GM12878 (cell line): ENCODE data around the gene ZNF423. TPM values are rescaled to one million over a fixed set of nuclear protein-coding genes. Genes with fewer than 3 reads are reported as not detected.

Source experiments
- BCL3 ChIP-seq: IDR thresholded peaks from 2 replicates; pipeline ENCODE4 v1.6.1; 2011; ENCODE audit warnings: borderline replicate concordance, low read depth, mild to moderate bottlenecking, moderate library complexity, low read length; ENCODE audit not compliant: insufficient read depth, poor library complexity, severe bottlenecking
- CHD1 ChIP-seq: IDR thresholded peaks from 2 replicates; pipeline ENCODE4 v1.6.1; 2012; ENCODE audit warnings: low read depth, low read length, improper control_type of control experiment
- JUNB ChIP-seq: IDR thresholded peaks from 2 replicates; pipeline ENCODE4 v1.6.1; 2016; ENCODE audit warnings: antibody characterized with exemption, mild to moderate bottlenecking
- LARP7 ChIP-seq: fragments of 450-650 bp; IDR thresholded peaks from 2 replicates; pipeline ENCODE4 v1.6.1; 2017; ENCODE audit warnings: mild to moderate bottlenecking
- REST ChIP-seq: IDR thresholded peaks from 2 replicates; pipeline ENCODE4 v1.6.1; 2012; ENCODE audit warnings: mild to moderate bottlenecking, low read depth, low read length
- polyA plus RNA-seq, 11 experiments: library from polyadenylated mRNA; depleted of rRNA in 4 of 11; unstranded in 6 of 11; stranded (reverse) in 5 of 11; fragments of >200 nt; fragmentation: Nextera tagmentation in 4 of 11; fragmentation: Illumina TruSeq in 1 of 11; extraction: Ambion mirVana in 4 of 11; extraction: Trizol in 1 of 11; gene quantifications; 1 replicate in 1 of 11; 2 replicates in 10 of 11; pipeline versions ENCODE4 v1.2.1 to v1.2.3, GENCODE V29; 2011 to 2016; ENCODE audit warnings: inconsistent platforms in 2 of 11, missing spikeins in 2 of 11, low read depth in 1 of 11
- total RNA-seq, 4 experiments: library from RNA; depleted of rRNA in 3 of 4; stranded (reverse); fragments of >200 nt in 3 of 4; fragmentation: Illumina TruSeq in 1 of 4; extraction: Trizol in 1 of 4; gene quantifications; 2 replicates each; pipeline versions ENCODE4 v1.2.1 to v1.2.3, GENCODE V29; 2013 to 2021
- TF ChIP-seq, protein P1 (sequence below): fragments of 450-650 bp; formaldehyde crosslinking; IDR thresholded peaks from 2 replicates; pipeline ENCODE4 v1.5.0; 2022; ENCODE audit warnings: mild to moderate bottlenecking, missing genetic modification characterization

ZNF423 gene
- total and polyA plus RNA-seq, 10 of the 15 experiments (the other 5 are each of a cell fraction or from before 2014, with no cell fraction given) = 0.03 to 0.64 (median 0.10) TPM

GRCh38 chr16:49528060-49528865 lies 327.6 kb downstream of the ZNF423 start (continued):
- TF ChIP-seq, protein P1, sequence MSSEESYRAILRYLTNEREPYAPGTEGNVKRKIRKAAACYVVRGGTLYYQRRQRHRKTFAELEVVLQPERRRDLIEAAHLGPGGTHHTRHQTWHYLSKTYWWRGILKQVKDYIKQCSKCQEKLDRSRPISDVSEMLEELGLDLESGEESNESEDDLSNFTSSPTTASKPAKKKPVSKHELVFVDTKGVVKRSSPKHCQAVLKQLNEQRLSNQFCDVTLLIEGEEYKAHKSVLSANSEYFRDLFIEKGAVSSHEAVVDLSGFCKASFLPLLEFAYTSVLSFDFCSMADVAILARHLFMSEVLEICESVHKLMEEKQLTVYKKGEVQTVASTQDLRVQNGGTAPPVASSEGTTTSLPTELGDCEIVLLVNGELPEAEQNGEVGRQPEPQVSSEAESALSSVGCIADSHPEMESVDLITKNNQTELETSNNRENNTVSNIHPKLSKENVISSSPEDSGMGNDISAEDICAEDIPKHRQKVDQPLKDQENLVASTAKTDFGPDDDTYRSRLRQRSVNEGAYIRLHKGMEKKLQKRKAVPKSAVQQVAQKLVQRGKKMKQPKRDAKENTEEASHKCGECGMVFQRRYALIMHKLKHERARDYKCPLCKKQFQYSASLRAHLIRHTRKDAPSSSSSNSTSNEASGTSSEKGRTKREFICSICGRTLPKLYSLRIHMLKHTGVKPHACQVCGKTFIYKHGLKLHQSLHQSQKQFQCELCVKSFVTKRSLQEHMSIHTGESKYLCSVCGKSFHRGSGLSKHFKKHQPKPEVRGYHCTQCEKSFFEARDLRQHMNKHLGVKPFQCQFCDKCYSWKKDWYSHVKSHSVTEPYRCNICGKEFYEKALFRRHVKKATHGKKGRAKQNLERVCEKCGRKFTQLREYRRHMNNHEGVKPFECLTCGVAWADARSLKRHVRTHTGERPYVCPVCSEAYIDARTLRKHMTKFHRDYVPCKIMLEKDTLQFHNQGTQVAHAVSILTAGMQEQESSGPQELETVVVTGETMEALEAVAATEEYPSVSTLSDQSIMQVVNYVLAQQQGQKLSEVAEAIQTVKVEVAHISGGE = no peak
- TF ChIP-seq CHD1 (no peak), BCL3 (no peak), LARP7 (no peak), JUNB (no peak), REST (no peak)
- TF ChIP-seq, all 136 proteins: peak for 0
